DND-41 (cell line): ENCODE results near the gene LRRC56.

Source experiments
- ATAC-seq: fragments of 200-7000 bp; cut with Tn5 transposase; 3 replicates; pipeline ENCODE4 v1.9.1; 2021; ENCODE audit warnings: low read depth; ENCODE audit not compliant: insufficient read depth
- DNase-seq: peaks from one replicate; pipeline ENCODE4 v3.0.0-alpha.2; 2020
- H2AFZ ChIP-seq: 2 replicates; pipeline ENCODE4 v1.6.0; 2012; ENCODE audit warnings: low read depth, low read length
- H3K27ac ChIP-seq: 2 replicates; pipeline ENCODE4 v1.5.1; 2012; ENCODE audit warnings: low read length, inconsistent platforms
- H3K27me3 ChIP-seq: fragments of 200-600 bp; sonication (generic); 2 replicates; pipeline ENCODE4 v1.6.0; 2012; ENCODE audit warnings: low read length, mild to moderate bottlenecking, inconsistent platforms; ENCODE audit not compliant: insufficient read depth, poor library complexity
- H3K36me3 ChIP-seq: 2 replicates; pipeline ENCODE4 v1.5.1; 2012; ENCODE audit warnings: low read length, inconsistent platforms; ENCODE audit not compliant: insufficient read depth
- H3K4me1 ChIP-seq: 2 replicates; pipeline ENCODE4 v1.5.1; 2012; ENCODE audit warnings: mild to moderate bottlenecking, low read length; ENCODE audit not compliant: insufficient read depth
- H3K4me2 ChIP-seq: 2 replicates; pipeline ENCODE4 v1.6.0; 2012; ENCODE audit warnings: mild to moderate bottlenecking, moderate library complexity, low read length, inconsistent platforms; ENCODE audit not compliant: insufficient read depth
- H3K4me3 ChIP-seq, 2 experiments: fragments of 200-600 bp in 1 of 2; shearing (Covaris generic) in 1 of 2; 2 replicates each; pipeline ENCODE4 v1.5.1; 2012 to 2016; ENCODE audit warnings: inconsistent platforms in 2 of 2, low read length in 2 of 2, mild to moderate bottlenecking in 2 of 2, low read depth in 1 of 2, moderate library complexity in 1 of 2
- H3K79me2 ChIP-seq: 2 replicates; pipeline ENCODE4 v1.6.0; 2012; ENCODE audit warnings: low read length, inconsistent platforms; ENCODE audit not compliant: insufficient read depth
- H3K9ac ChIP-seq: 2 replicates; pipeline ENCODE4 v1.6.0; 2012; ENCODE audit warnings: low read depth, mild to moderate bottlenecking, inconsistent platforms, low read length, moderate library complexity
- H3K9me3 ChIP-seq: 2 replicates; pipeline ENCODE4 v1.5.1; 2012; ENCODE audit warnings: low read length, moderate library complexity, mild to moderate bottlenecking, inconsistent platforms; ENCODE audit not compliant: insufficient read depth, severe bottlenecking
- H4K20me1 ChIP-seq: 2 replicates; pipeline ENCODE4 v1.6.0; 2012; ENCODE audit warnings: low read length; ENCODE audit not compliant: insufficient read depth
- EZH2 ChIP-seq: IDR thresholded peaks from 3 replicates; pipeline ENCODE4 v1.6.1; 2012; ENCODE audit warnings: borderline replicate concordance, low read depth, mild to moderate bottlenecking, moderate library complexity, low read length, inconsistent platforms; ENCODE audit not compliant: severe bottlenecking
- TF ChIP-seq, protein P1 (sequence below): IDR thresholded peaks from 2 replicates; pipeline ENCODE4 v1.5.1; 2012; ENCODE audit warnings: borderline replicate concordance, low read length, moderate library complexity, mild to moderate bottlenecking; ENCODE audit not compliant: poor library complexity, severe bottlenecking; ENCODE audit errors: extremely low read depth

Gene LRRC56

DNA sequence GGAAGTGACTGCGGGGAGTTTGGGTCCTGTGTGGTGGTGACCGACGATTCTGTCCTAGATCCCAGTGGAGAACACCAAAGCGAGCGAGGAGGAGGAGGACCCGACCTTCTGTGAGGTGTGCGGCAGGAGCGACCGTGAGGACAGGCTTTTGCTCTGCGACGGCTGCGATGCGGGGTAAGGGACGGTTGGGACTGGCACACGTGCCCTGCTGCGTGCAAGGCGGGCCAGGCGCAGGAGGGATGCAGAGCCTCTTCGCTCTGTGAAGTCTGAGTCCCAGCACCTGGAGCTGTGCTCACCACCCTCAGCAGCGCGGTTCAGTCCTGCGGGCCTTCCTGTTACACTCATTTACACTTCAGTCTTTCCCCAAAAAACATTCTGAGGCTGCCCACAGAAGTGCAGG is 55.2 kb downstream of the LRRC56 start:
- no peak overlapping the region for H2AFZ ChIP-seq
- H3K4me2 ChIP-seq = no peak overlapping the region
- no peak for TF ChIP-seq EZH2
- no peak for DNase-seq
- no peak for ATAC-seq
- H3K4me1 ChIP-seq = no peaks in the 10 kb centered on the region
- peaks cover 59% of the 10 kb centered on the region for H3K79me2 ChIP-seq
- no peak overlapping the region for H3K27ac ChIP-seq
- H3K9ac ChIP-seq = no peak overlapping the region
- H3K9me3 ChIP-seq = no peaks in the 10 kb centered on the region
- no peaks in the 10 kb centered on the region for H3K27me3 ChIP-seq
- peaks cover 98% of the 10 kb centered on the region for H3K36me3 ChIP-seq
- H4K20me1 ChIP-seq = peaks cover 58% of the 10 kb centered on the region
- H3K4me3 ChIP-seq = no peak overlapping the region

DNA sequence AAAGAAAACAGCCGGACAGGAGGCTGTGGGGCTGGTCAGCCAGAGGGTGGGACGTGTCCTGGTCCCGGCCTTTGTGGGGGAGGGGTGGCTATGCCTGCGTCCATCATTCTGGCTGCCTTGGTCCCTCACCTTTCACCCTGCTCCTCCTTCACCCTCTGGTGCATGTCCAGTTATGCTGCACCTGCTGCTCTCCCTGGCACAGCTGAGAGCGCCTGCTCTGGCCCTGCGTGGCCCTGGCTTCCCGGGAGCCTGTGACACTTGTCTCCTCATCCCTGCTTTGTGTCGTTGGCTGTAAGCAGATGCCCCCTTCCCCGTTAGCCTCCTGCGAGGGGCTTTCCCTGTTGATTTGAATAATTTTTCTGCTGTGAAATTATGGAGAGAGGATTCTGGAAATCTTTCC is 55.6 kb downstream of the LRRC56 start:
- Histone ChIP-seq H3K4me3 (no peak overlapping the region), H3K79me2 (peaks cover 59% of the 10 kb centered on the region), H3K27ac (no peak overlapping the region), H3K36me3 (peaks cover 98% of the 10 kb centered on the region), H2AFZ (no peak overlapping the region), H3K4me2 (no peak overlapping the region), H3K9ac (no peak overlapping the region), H4K20me1 (peaks cover 58% of the 10 kb centered on the region), H3K27me3 (no peaks in the 10 kb centered on the region), H3K9me3 (no peaks in the 10 kb centered on the region), H3K4me1 (no peaks in the 10 kb centered on the region)
- DNase-seq (no peak), ATAC-seq (no peak)
- no peak for TF ChIP-seq EZH2
- TF ChIP-seq, protein P1, sequence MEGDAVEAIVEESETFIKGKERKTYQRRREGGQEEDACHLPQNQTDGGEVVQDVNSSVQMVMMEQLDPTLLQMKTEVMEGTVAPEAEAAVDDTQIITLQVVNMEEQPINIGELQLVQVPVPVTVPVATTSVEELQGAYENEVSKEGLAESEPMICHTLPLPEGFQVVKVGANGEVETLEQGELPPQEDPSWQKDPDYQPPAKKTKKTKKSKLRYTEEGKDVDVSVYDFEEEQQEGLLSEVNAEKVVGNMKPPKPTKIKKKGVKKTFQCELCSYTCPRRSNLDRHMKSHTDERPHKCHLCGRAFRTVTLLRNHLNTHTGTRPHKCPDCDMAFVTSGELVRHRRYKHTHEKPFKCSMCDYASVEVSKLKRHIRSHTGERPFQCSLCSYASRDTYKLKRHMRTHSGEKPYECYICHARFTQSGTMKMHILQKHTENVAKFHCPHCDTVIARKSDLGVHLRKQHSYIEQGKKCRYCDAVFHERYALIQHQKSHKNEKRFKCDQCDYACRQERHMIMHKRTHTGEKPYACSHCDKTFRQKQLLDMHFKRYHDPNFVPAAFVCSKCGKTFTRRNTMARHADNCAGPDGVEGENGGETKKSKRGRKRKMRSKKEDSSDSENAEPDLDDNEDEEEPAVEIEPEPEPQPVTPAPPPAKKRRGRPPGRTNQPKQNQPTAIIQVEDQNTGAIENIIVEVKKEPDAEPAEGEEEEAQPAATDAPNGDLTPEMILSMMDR = no peak

DNA sequence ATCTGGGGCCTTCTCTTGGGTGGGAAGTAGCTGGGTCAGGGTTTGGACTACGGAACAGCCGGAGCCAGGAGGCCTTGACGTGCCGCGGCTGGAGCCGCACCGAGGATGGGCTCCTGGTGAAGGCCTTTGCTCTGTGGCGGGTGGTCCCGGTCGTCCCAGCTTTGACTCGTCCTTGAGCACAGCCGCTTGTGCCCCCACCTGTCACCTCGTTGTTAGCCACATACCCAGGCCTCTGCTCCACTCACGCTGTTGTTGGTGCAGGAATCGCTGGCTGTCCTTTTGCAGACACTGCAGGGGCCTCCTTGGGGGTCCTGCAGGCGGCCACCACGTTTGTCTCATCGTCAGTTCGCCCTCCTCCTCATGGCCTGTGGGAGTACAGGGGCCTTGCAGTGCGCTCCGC is 56.0 kb downstream of the LRRC56 start:
- TF ChIP-seq EZH2 = no peak
- TF ChIP-seq, protein P1 = no peak
- no peaks in the 10 kb centered on the region for H3K4me1 ChIP-seq
- H3K27me3 ChIP-seq = no peaks in the 10 kb centered on the region
- no peak overlapping the region for H3K4me3 ChIP-seq
- no peak overlapping the region for H3K4me2 ChIP-seq
- H4K20me1 ChIP-seq = peaks cover 60% of the 10 kb centered on the region
- peaks cover 98% of the 10 kb centered on the region for H3K36me3 ChIP-seq
- H2AFZ ChIP-seq = no peak overlapping the region
- H3K9ac ChIP-seq = no peak overlapping the region
- no peak overlapping the region for H3K27ac ChIP-seq
- peaks cover 59% of the 10 kb centered on the region for H3K79me2 ChIP-seq
- ATAC-seq (no peak), DNase-seq (no peak)
- no peaks in the 10 kb centered on the region for H3K9me3 ChIP-seq

DNA sequence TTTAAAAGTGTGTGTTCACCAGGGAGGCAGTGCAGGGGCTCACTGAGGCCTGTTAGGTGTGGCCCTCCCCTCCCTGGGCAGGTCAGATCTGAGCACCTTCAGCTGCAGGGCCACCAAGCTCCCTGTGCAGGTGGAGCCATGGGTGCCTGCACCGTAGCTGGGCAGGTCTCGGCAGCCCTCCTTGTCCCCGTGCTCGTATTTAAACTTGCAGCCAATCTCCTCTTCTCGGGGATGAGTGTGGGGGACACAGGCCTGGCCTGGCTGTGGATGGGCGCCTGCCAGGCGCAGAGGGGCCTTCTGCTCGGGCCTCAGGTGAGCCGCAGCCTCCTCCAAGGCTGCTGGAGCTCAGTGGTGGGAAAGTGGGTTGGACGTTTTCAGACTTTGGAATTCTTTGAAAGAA is 58.1 kb downstream of the LRRC56 start:
- Histone ChIP-seq H4K20me1 (peaks cover 51% of the 10 kb centered on the region), H3K4me2 (no peak overlapping the region), H3K27me3 (no peaks in the 10 kb centered on the region), H3K27ac (no peak overlapping the region), H3K4me3 (no peak overlapping the region), H3K9ac (no peak overlapping the region), H3K9me3 (no peaks in the 10 kb centered on the region), H2AFZ (no peak overlapping the region), H3K79me2 (peaks cover 43% of the 10 kb centered on the region), H3K4me1 (no peaks in the 10 kb centered on the region), H3K36me3 (peaks cover 96% of the 10 kb centered on the region)
- no peak for TF ChIP-seq EZH2
- DNase-seq (no peak), ATAC-seq (no peak)
